Activated gamma-delta T cell treated with Interleukin-2 at 50 U/mL for 16 hours (primary cell): ENCODE measurements around the gene MRPL33.

Experiments used
- DNase-seq: peaks from one replicate; pipeline ENCODE4 v3.0.0-alpha.2; 2020

Gene MRPL33

GRCh38 chr2:27810455-27810854 is 38.9 kb downstream of the MRPL33 start:
- no peak for DNase-seq

GRCh38 chr2:27811768-27812167 is 40.2 kb downstream of the MRPL33 start:
- DNase-seq, result no peak

- no peak for DNase-seq
Measured at GRCh38 chr2:27814758-27815157, 43.2 kb downstream of the MRPL33 start.

- no peak for DNase-seq
Measured at GRCh38 chr2:27815860-27816438, 44.4 kb downstream of the MRPL33 start.

DNA sequence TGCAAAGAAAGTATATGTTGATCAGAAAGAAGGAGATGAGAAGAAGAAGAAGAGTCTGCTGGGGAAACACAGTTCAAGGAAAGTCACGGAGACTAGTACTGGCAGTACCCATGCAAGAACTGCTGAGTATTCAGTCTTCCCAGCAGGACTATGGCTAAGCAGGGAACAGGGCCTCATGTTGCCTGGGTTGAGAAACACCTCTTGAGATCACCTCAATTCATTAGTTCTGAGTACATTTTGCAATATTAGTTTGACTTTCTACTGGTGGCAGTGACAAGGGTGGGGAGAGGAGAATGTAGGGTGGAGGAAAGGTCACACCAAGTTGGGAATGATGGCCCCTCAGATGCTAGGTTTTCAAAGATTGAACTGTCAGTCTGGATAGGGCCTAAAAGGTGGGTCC is 50.5 kb downstream of the MRPL33 start:
- DNase-seq, result no peak

DNA sequence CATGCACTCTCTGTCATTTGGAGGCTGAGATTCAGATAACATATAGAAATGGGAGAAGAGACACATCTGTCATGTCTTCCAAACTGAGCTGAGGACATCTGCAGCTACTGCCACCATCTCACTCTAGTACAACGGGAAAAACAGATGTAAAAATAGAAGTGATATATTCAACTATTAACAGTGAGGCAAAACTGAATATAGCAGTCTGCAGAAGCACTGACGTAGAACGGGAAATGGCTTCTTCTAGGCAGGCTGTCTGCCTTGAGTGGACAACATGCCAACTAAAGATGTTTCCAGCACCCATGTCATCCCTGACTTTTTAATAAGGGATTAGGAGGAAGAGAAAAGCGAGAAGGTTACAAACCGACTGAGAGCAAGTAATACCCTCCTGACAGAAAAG is 51.6 kb downstream of the MRPL33 start:
- no peak for DNase-seq

GRCh38 chr2:27823569-27823968 is 52.0 kb downstream of the MRPL33 start:
- DNase-seq, result no peak

GRCh38 chr2:27824401-27824800 is 52.9 kb downstream of the MRPL33 start:
- DNase-seq, result no peak

GRCh38 chr2:27828305-27828704 is 56.8 kb downstream of the MRPL33 start:
- DNase-seq, result no peak
